B cell (primary cell): ENCODE results near the gene RBMS3.

ENCODE experiments used
- EZH2 ChIP-seq: IDR thresholded peaks from 2 replicates; pipeline ENCODE4 v1.6.1; 2012; ENCODE audit warnings: borderline replicate concordance, low read depth, mild to moderate bottlenecking, moderate library complexity, low read length; ENCODE audit not compliant: insufficient read depth, poor library complexity, severe bottlenecking
- TF ChIP-seq, protein P1 (sequence below): fragments of 200-600 bp; IDR thresholded peaks from one replicate; pipeline ENCODE4 v1.8.0; 2022; ENCODE audit warnings: antibody characterized with exemption, mild to moderate bottlenecking

DNA sequence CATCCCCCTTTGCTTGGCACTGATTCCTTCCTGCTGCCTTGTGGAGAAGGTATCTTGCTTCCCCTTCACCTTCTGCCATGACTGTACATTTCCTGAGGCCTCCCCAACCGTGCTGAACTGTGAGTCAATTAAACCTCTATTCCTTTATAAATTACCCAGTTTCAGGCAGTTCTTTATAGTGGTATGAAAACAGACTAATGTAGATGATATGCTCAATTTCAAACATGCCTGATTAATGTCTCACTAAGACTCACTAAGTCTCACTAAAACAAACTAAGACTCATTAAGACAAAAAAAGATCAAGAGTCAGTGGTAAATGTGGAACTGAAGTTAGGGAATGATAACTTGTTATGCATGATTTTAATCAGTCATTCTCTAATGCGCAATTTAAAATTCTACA, 606.6 kb downstream of the RBMS3 start:
- TF ChIP-seq, protein P1, sequence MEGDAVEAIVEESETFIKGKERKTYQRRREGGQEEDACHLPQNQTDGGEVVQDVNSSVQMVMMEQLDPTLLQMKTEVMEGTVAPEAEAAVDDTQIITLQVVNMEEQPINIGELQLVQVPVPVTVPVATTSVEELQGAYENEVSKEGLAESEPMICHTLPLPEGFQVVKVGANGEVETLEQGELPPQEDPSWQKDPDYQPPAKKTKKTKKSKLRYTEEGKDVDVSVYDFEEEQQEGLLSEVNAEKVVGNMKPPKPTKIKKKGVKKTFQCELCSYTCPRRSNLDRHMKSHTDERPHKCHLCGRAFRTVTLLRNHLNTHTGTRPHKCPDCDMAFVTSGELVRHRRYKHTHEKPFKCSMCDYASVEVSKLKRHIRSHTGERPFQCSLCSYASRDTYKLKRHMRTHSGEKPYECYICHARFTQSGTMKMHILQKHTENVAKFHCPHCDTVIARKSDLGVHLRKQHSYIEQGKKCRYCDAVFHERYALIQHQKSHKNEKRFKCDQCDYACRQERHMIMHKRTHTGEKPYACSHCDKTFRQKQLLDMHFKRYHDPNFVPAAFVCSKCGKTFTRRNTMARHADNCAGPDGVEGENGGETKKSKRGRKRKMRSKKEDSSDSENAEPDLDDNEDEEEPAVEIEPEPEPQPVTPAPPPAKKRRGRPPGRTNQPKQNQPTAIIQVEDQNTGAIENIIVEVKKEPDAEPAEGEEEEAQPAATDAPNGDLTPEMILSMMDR: no peak
- TF ChIP-seq EZH2: no peak
